Liver (tissue), 9 donors: ENCODE data around the gene KIAA1217. TPM values are rescaled to one million over a fixed set of nuclear protein-coding genes. Genes with fewer than 3 reads are reported as not detected.

Experiments used
- DNase-seq: peaks from one replicate; pipeline ENCODE4 v3.0.0-alpha.2; 2017; ENCODE audit warnings: low spot score
- H3K27ac ChIP-seq, 2 donors: one replicate each; pipeline ENCODE4 v1.7.0; 2013; ENCODE audit warnings: inconsistent platforms in 2 of 2, low read length in 2 of 2, control low read depth in 1 of 2, low read depth in 1 of 2, mild to moderate bottlenecking in 1 of 2
- H3K27me3 ChIP-seq, 4 donors: one replicate each; pipeline versions ENCODE4 v1.6.1 to v1.7.0; 2013; ENCODE audit warnings: low read length in 3 of 4, inconsistent platforms in 1 of 4, mild to moderate bottlenecking in 1 of 4, moderate library complexity in 1 of 4; ENCODE audit not compliant: control insufficient read depth in 4 of 4, insufficient read depth in 4 of 4
- H3K36me3 ChIP-seq, 4 donors: one replicate each; pipeline versions ENCODE4 v1.6.1 to v1.7.0; 2013; ENCODE audit warnings: low read length in 3 of 4, mild to moderate bottlenecking in 3 of 4, low read depth in 1 of 4, moderate library complexity in 1 of 4; ENCODE audit not compliant: control insufficient read depth in 4 of 4, insufficient read depth in 3 of 4
- H3K4me1 ChIP-seq, 4 donors: one replicate each; pipeline versions ENCODE4 v1.6.1 to v1.7.0; 2013; ENCODE audit warnings: low read length in 3 of 4, mild to moderate bottlenecking in 3 of 4, moderate library complexity in 1 of 4; ENCODE audit not compliant: control insufficient read depth in 4 of 4, insufficient read depth in 4 of 4
- H3K4me3 ChIP-seq, 3 donors: one replicate each; pipeline versions ENCODE4 v1.6.1 to v1.7.0; 2013; ENCODE audit warnings: low read length in 3 of 3, control low read depth in 1 of 3, low read depth in 1 of 3, mild to moderate bottlenecking in 1 of 3
- H3K9ac ChIP-seq, 2 donors: one replicate each; pipeline ENCODE4 v1.7.0; 2013; ENCODE audit warnings: low read length in 2 of 2, mild to moderate bottlenecking in 2 of 2, moderate library complexity in 2 of 2, control low read depth in 1 of 2, low read depth in 1 of 2
- H3K9me3 ChIP-seq, 4 donors: one replicate each; pipeline versions ENCODE4 v1.6.1 to v1.7.0; 2013; ENCODE audit warnings: low read length in 3 of 4; ENCODE audit not compliant: control insufficient read depth in 4 of 4
- CTCF ChIP-seq: fragments of 150-350 bp; IDR thresholded peaks from 2 replicates; pipeline ENCODE4 v1.5.1; 2017; ENCODE audit warnings: improper control_type of control experiment, low read depth, low read length; ENCODE audit not compliant: missing input control
- EGR1 ChIP-seq, 2 donors: IDR thresholded peaks; 2 replicates each; pipeline ENCODE4 v1.6.1; 2016 to 2018; ENCODE audit warnings: antibody characterized with exemption in 2 of 2, low read depth in 2 of 2
- FOXA1 ChIP-seq: IDR thresholded peaks from 2 replicates; pipeline ENCODE4 v1.6.1; 2016; ENCODE audit warnings: antibody characterized with exemption
- FOXA2 ChIP-seq: IDR thresholded peaks from 2 replicates; pipeline ENCODE4 v1.6.1; 2016; ENCODE audit warnings: antibody characterized with exemption
- GABPA ChIP-seq, 2 donors: IDR thresholded peaks in 1 of 2; conservative IDR thresholded peaks in 1 of 2; 2 replicates each; pipeline ENCODE4 v1.6.1; 2016; ENCODE audit warnings: antibody characterized with exemption in 2 of 2, mild to moderate bottlenecking in 1 of 2, moderate library complexity in 1 of 2
- HNF4A ChIP-seq, 2 donors: conservative IDR thresholded peaks; 2 replicates each; pipeline ENCODE4 v1.6.1; 2016; ENCODE audit warnings: antibody characterized with exemption in 2 of 2, mild to moderate bottlenecking in 2 of 2
- HNF4G ChIP-seq: IDR thresholded peaks from 2 replicates; pipeline ENCODE4 v1.6.1; 2016; ENCODE audit warnings: antibody characterized with exemption
- JUND ChIP-seq, 2 donors: IDR thresholded peaks; 2 replicates each; pipeline ENCODE4 v1.6.1; 2016; ENCODE audit warnings: antibody characterized with exemption in 2 of 2
- MAX ChIP-seq: IDR thresholded peaks from 2 replicates; pipeline ENCODE4 v1.6.1; 2016; ENCODE audit warnings: antibody characterized with exemption
- NR2F2 ChIP-seq: IDR thresholded peaks from 2 replicates; pipeline ENCODE4 v1.6.1; 2016; ENCODE audit warnings: antibody characterized with exemption
- RAD21 ChIP-seq, 2 donors: IDR thresholded peaks; 2 replicates each; pipeline ENCODE4 v1.6.1; 2016; ENCODE audit warnings: antibody characterized with exemption in 2 of 2, mild to moderate bottlenecking in 2 of 2
- REST ChIP-seq: IDR thresholded peaks from 2 replicates; pipeline ENCODE4 v1.6.1; 2016; ENCODE audit warnings: antibody characterized with exemption, mild to moderate bottlenecking
- RXRA ChIP-seq, 2 donors: IDR thresholded peaks; 2 replicates each; pipeline ENCODE4 v1.6.1; 2017 to 2018; ENCODE audit warnings: antibody characterized with exemption in 2 of 2, mild to moderate bottlenecking in 1 of 2
- SP1 ChIP-seq: IDR thresholded peaks from 2 replicates; pipeline ENCODE4 v1.6.1; 2018; ENCODE audit warnings: antibody characterized with exemption, mild to moderate bottlenecking
- TAF1 ChIP-seq: conservative IDR thresholded peaks from 2 replicates; pipeline ENCODE4 v1.6.1; 2016; ENCODE audit warnings: antibody characterized with exemption, mild to moderate bottlenecking
- YY1 ChIP-seq: IDR thresholded peaks from 2 replicates; pipeline ENCODE4 v1.6.1; 2016; ENCODE audit warnings: antibody characterized with exemption, mild to moderate bottlenecking
- WGBS: extraction: QIAGEN DNeasy Blood & Tissue Kit; methylation state at CpG from one replicate; pipeline ENCODE4 v1.1.7; 2013; 5-methylcytosine and 5-hydroxymethylcytosine counted together
- polyA plus RNA-seq, 2 donors: library from polyadenylated mRNA; stranded (reverse) in 1 of 2; unstranded in 1 of 2; fragments of 200-250 nt in 1 of 2; fragments of >200 nt in 1 of 2; fragmentation: Nextera tagmentation in 1 of 2; extraction: Ambion mirVana in 1 of 2; gene quantifications; one replicate each; pipeline versions ENCODE4 v1.2.1 to v1.2.3, GENCODE V29; 2013 to 2015
- total RNA-seq, 2 donors: library from RNA; depleted of rRNA; stranded (reverse); fragments of >200 nt; gene quantifications; one replicate each; pipeline ENCODE4 v1.2.3, GENCODE V29; 2014
- donor health status: healthy.
- donor health status: healthy.
- donor health status: healthy.
- donor health status: healthy.
- donor health status: healthy.

Gene KIAA1217
- total and polyA plus RNA-seq, 4 donors, result 4.5 to 12.8 (median 6.8) TPM

- DNase-seq, result no peak
These were observed 942 bp upstream of the KIAA1217 start for GRCh38 chr10:24207781-24208611.

GRCh38 chr10:24209432-24209771, 464 bp downstream of the KIAA1217 start:
- H3K36me3 ChIP-seq, result no peaks in the 10 kb centered on the region
- peak overlapping the region in 1 of 2 donors; percentile 67 for H3K9ac ChIP-seq
- peaks cover 0 to 18% (median 11%) of the 10 kb centered on the region in 4 donors for H3K4me1 ChIP-seq
- peak overlapping the region; percentile 18 to 63 (median 46) for H3K4me3 ChIP-seq
- DNase-seq, result no peak
- peak overlapping the region; percentile 69 to 79 for H3K27ac ChIP-seq
- no peaks in the 10 kb centered on the region for H3K27me3 ChIP-seq
- 14% methylated on average over 5 of the region's 5 CpGs for WGBS
- no peaks in the 10 kb centered on the region for H3K9me3 ChIP-seq
- TF ChIP-seq CTCF, result no peak
- no peak for TF ChIP-seq REST
- TF ChIP-seq NR2F2, result no peak
- no peak for TF ChIP-seq FOXA2
- TF ChIP-seq RXRA (IDR thresholded peaks at IDR 0.05), result no peak
- no peak for TF ChIP-seq MAX
- no peak for TF ChIP-seq RAD21 (IDR thresholded peaks at IDR 0.05)
- no peak for TF ChIP-seq GABPA (IDR thresholded peaks at IDR 0.05 in 1 of 2, conservative IDR thresholded peaks at IDR 0.05 in 1 of 2)
- no peak for TF ChIP-seq HNF4G
- TF ChIP-seq TAF1, result no peak
- no peak for TF ChIP-seq EGR1 (IDR thresholded peaks at IDR 0.05; ENCODE audit: low read depth in 2 of 2)
- TF ChIP-seq SP1, result no peak
- no peak for TF ChIP-seq JUND (IDR thresholded peaks at IDR 0.05)
- TF ChIP-seq HNF4A (conservative IDR thresholded peaks at IDR 0.05), result no peak

More at GRCh38 chr10:24207781-24208611, 942 bp upstream of the KIAA1217 start:
- TF ChIP-seq HNF4A (conservative IDR thresholded peaks at IDR 0.05), result peak; percentile 10 to 42
- peak; percentile 68 for TF ChIP-seq SP1
- no peak for TF ChIP-seq FOXA1
- peak; percentile 29 for TF ChIP-seq YY1
- TF ChIP-seq REST, result peak; percentile 40
- no peak for TF ChIP-seq JUND (IDR thresholded peaks at IDR 0.05)
- peak; percentile 78 for TF ChIP-seq NR2F2
- peak in 1 of 2 donors; percentile 24 for TF ChIP-seq RAD21 (IDR thresholded peaks at IDR 0.05)
- TF ChIP-seq RXRA (IDR thresholded peaks at IDR 0.05), result peak; percentile 91 to 92
- H3K36me3 ChIP-seq, result no peaks in the 10 kb centered on the region
- no peaks in the 10 kb centered on the region for H3K9me3 ChIP-seq
- WGBS, result 19% methylated on average over 13 of the region's 13 CpGs
- peak overlapping the region in 2 of 3 donors; percentile 46 to 63 for H3K4me3 ChIP-seq
- peaks cover 0 to 18% (median 11%) of the 10 kb centered on the region in 4 donors for H3K4me1 ChIP-seq
- peak overlapping the region in 1 of 2 donors; percentile 20 for H3K9ac ChIP-seq
- peak overlapping the region; percentile 69 to 79 for H3K27ac ChIP-seq
- no peaks in the 10 kb centered on the region for H3K27me3 ChIP-seq
